ENCODE measurements around the gene RGSL1.
A peak's percentile ranks its signal among the peaks of the same experiment; 100 is the strongest.

Gene RGSL1

DNA sequence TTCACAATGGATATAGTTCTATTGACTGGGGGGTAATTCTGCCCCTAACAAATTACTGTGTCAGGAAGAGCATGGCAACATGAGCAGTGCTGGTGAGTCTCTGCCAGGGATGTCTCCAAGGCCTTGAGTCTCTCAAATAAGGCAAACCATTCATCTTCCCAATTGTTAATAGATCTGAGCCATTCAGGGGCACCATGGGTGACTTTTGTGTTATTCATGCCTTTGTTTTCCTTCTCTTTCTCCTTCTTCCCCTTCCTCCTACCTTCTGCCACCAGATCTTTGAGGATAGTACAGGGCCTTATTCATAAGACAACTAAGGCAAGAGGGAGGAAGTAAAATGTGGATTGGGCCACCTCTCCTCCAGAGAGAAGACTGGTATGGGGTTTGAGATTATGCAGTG, at the start of gene RGSL1:
Gene RGSL1 (plus strand): TSS at position 60 of the 400 bp plus-strand sequence. CDS start 20 bp downstream, at position 80.
- DNase-seq (ENCODE audit: low read depth in 2 of 2) = no peak

DNA sequence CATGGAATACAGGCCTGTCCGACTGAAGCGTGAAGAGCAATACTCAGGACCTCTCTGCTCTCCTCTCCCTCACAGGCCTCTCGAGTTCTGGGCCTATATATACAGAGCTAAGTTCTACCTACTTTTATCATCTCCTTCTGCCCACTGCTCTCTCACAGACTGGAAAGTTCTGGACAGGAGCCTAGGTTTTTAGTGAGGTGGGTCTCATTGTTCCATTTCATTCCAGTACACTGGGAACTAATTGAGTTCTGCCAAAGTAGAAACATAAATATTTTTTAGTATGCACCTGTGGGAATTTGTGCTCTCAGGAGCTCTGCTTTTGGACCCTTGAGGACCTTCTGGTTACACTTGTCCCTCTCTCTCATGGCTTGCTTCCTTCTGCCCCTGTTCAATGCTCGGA, 49.4 kb upstream of the RGSL1 start, which contains the start of gene TEDDM1:
Gene TEDDM1 (minus strand): TSS at position 101 of the 400 bp plus-strand sequence. CDS start 182 bp downstream, outside the sequence.
- DNase-seq (ENCODE audit: low read depth in 2 of 2) = no peak

DNA sequence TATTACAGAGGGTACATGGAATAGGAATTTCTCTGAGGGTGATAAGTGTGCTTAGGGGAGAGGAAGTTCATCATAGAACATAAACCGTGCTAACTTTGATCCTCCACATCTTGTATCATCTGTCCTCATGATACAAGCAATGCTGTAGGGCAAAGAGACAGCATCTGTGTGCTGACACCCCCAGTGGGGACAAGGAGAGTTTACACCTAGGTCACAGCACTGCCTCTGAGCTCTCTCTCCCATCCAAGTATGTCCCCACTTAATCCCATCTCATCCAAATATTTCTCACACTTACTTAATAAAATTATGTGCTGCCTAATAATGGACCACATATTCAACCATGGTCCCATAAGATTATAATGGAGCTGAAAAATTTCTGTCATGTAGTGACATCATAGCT, 45.2 kb upstream of the RGSL1 start:
- DNase-seq (ENCODE audit: low read depth in 2 of 2) = no peak

DNA sequence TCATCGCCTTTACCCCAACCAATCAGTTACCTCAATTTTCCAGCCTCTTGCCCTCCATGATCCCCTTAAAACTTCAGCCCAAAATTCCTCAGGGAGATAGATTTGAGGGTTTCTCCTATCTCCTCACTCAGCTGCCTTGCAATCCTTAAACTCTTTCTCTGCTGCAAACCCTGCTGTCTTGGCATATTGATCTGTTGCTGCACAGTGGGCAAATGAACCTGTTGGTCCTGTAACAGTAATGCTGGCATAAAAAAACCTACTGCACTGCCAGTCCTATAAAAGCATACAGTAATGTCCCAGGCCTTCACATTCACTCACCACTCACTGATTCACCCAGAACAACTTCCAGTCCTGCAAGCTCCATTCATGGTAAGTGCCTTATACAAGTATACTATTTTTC, 44.4 kb upstream of the RGSL1 start:
- DNase-seq (ENCODE audit: low read depth in 2 of 2) = no peak

DNA sequence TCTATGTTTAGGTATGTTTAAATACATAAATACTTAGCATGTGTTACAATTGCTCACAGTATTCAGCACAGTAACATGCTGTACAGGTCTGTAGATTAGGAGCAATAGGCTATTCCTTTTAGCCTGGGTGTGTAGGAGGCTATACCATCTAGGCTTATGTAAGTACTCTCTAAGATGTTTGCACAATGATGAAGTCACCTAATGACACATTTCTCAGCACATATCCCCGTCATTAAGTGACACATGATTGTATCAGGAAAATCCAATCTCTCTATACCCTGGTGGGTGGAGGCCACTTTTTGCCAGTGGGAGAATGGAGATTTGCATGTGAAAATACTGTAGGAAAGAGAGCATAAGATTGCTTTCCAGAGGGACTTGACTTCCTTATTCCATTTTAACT, 43.9 kb upstream of the RGSL1 start:
- no peak for DNase-seq (ENCODE audit: low read depth in 2 of 2)

DNA sequence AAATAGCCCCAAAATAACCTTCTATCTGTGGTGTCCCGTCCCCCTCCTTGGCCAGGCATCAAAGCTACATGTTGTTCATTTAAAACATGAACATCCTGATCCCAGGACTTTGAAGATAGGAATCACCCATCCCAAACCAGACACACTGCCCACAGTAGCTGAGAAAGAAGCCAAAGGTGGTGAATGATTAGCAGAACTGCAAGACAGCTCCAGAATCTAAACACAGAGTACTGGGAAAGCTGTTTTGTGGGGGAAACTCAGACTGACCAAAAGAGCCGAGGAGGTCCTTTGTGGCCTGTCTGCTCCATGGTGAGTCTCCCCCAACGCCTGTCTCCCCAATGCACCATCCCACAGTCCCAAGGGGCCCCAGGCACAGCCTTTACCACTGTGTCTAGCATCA, 42.2 kb upstream of the RGSL1 start:
- DNase-seq (ENCODE audit: low read depth in 2 of 2) = no peak

DNA sequence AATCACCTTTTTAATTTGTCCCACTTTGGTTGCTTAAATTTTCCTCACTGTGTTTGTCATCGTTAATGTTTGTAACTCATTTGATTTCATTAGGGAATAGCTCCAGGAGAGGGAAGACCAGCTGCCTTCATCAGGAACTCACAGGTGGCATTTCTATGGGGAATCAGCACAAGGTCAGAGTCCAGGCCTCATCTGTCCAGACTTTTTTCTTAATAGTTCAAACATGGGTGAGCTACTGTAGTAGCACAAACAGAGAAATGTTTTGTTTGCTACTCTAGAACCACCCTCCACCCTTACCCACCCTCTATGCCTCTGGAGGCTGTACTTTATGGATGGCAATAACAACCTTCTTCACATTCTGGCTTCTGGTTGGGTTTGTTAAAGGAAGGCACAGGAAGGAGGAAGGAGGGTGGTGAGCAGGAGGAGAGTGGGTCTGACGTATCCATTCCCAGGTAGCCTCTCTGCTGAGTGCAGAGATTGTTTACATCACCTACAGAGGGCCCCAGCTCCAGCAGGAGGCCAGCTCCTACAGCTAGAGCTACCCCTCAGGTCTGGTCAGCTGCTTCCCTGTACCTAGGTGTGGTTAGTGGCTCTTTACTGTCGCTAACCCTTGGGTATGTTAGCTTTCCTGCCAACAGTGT, 41.4 kb upstream of the RGSL1 start:
- DNase-seq (ENCODE audit: low read depth in 2 of 2) = no peak

DNA sequence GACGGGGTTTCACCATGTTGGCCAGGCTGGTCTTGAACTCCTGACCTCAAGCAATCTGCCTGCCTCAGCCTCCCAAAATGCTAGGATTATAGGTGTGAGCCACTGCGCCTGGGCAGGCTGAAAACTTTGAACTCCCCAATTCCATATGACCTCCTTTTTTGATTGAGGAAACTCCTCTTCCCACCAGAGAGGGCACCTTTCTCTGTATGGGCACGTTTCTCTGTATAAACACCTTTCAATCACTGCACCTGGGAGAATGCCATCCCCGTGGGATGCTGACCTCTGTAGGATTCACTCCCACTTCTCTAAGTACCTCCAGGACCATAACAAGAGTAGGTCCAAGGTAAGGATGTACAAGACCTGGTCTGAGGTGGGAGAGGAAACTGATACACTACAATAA, 39.8 kb upstream of the RGSL1 start:
- no peak for DNase-seq (ENCODE audit: low read depth in 2 of 2)

DNA sequence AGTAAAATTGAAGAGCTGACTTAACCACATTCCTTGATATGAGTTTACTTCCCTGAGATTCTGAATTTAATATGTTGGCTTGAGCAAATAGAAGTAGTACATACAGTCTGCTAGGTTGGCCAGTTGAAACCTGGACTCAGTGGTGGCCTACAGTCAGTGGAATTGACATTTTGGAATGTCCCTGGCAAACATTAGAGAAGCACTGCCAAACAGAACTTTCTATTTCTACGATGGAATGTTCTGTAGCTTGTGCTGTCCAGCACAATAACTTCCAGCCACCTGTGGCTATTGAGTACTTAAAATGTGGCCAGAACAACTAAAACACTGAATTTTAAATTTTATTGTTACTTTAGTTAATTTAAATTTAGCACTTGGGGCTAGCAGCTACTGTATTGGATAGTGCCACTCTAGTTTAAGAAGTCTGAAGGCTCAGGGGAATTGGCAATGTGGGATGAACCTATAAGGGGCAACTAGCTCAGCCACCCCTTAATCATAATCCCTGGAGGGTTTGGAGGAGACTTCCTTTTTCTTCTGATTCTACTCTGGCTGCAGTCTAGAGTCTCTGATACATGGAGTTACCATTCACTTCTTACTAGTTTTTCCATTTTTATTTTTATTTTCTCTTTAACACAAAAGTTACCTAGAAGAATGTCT, 39.2 kb upstream of the RGSL1 start:
- no peak for DNase-seq (ENCODE audit: low read depth in 2 of 2)

DNA sequence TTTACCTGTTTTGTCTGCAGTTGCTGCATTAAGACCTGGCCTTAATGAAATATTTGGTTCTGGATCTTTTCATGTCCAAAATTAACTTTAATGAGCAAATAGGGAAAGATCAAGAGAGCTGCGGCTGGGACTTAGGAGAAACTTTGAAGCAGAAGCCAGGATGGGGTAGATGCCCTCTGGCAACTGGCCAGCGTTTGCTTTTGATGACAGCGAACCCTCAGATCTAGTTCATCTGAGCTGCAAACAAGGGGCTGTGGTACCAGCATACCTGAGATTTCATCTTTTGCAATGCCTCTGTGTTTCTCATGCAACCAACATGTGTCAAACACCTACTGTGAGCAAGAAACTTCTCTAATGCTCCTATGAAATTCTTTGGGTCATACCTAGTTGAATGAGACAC, 36.5 kb upstream of the RGSL1 start:
- no peak for DNase-seq (ENCODE audit: low read depth in 2 of 2)

DNA sequence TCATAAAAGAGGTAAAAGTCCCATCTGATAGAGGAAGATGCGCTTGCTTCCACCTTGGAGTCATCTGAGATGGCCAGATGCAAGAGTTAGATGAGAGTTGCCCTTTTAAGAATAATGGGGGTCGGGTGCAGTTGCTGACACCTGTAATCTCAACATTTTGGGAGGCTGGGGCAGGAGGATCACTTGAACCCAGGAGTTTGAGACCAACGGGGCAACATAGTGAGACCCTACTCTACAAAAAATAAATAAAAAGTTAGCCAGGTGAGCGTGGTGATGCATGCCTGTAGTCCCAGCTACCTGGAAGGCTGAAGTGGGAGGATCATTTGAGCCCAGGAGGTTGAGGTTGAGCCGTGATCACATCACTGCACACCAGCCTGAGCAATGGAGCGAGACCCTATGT, 36.0 kb upstream of the RGSL1 start:
- DNase-seq (ENCODE audit: low read depth in 2 of 2) = no peak

DNA sequence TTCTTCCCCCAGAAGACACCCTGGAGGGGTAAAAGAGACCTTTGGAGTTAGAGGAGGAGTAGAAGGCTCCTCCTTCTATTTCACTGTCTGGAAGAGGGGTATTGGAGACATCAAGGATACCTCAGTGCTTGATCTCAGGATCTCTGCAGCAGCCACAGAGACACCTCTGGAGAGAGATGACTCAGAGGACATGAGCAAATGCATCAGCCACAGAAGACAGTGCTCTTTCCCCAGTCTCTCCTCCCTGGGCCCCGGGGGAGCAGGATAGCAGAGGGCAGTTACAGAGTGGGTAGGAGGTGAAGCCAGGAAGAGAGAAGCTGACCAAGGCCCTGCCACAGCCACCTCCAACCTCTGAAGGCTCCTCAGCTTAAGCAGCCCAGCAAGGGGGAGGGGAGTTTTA, 34.2 kb upstream of the RGSL1 start:
- no peak for DNase-seq (ENCODE audit: low read depth in 2 of 2)

DNA sequence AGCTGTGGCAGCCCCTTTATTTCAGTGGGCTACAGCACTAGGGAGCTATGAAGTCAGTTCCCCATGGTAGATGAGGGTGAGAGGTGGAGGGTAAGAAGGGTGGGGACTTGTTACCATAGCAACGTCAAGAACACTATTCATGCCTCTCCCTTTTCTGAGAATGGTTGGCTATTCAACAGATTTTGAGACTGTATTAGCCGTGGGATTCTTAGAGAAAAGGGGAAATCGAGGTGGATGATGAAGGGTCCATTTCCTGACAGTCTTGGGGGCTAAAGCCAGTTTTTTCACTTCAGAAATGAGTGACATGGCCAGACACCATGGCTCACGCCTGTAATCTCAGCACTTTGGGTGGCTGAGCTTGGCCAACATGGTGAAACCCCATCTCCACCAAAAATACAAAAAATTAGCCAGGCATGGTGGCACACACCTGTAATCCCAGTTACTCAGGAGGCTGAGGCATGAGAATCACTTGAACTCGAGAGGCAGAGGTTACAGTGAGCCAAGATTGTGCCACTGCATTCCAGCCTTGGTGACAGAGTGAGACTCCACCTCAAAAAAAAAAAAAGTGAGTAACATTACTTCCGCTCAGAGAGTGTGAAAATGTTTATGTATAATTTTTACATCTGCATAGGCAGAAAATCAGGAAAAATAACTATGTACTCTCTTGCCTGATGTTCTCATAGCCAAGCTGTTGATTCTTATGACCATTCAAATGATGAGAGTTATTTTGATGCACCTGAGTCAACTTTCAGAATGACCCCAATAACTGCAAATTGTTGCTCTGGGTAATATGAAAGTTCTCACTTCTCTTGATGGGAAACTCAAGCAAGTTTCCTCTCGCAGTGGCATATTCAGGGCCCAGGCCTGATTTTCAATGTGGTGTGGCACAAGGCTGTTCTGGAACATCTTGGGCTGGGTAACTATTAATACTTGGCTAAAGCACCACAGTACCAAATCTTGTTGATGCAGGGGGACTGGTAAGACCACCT, 23.2 kb upstream of the RGSL1 start:
- no peak for DNase-seq (ENCODE audit: low read depth in 2 of 2)

DNA sequence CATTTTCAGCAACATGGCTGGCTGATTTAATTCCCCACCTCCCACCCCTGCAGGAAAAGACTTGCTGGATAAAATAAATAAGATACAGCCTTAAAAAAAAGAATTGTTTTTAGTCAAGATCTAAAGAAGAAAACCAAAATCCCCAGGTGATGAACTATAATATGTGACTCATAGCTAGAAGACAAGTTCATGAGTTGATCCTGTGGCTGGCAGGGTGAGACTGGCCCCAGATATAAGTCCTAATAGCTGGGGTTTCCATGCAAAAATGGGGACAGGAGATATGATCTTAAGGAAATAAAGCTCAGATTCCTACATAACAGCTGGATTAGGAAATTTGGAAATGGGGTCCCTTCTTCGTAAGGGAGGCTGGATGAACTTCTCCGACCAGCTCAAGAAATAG, 21.9 kb upstream of the RGSL1 start:
- no peak for DNase-seq (ENCODE audit: low read depth in 2 of 2)

DNA sequence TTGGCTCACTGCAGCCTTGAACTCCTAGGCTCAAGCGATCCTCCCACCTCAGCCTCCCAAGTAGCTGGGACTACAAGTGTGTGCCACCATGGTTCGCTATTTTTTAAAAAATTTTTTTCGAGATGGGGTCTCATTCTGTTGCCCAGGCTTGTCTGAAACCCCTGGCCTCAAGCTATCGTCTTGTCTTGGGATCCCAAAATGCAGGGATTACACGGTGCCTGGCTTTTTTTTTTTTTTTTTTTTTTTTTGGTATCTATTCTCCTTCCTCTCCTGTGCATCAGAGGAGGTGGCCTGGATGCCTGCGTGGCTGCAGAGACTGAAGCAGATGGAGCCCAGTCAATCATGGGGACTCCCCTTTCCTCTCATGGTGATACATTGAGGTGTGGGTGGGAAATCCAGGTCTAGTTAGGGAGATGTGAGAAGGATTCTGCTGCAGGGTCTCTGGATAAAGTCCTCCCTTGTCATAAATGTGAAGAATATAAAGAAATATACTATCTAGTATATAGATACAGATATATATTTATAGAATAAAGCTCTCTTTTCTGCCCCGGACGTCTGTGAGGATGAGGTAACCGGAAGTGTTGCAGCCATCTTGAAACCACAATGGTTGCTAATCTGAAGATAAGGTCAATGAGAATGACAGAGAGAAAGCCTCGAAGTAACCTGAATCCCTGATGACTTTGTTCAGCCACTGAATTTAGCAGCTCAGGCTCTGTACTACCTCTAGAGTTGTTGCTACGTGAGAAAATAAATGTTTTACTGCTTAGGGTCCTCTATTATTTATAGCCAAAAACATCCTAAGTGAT, 19.5 kb upstream of the RGSL1 start:
- peak; percentile 15 to 18 for DNase-seq (ENCODE audit: low read depth in 2 of 2)

DNA sequence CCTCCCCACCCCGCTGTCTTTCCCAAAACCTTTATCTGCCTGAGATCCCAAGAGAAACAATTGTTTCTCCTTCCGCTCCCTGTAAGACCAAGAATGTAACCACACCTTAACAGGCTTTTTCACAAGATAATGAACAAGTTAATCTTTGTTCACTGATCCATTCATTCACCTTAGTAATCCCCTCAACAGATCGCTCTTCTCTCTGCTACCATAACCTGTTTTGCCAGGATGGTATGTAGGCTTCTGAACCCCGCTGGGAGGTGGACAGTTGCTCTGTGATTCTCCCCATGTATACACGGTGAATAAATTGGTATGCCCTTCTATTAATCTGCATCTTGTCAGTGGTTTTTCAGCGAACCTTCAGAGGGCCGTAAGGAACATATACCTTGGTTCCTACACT, 18.7 kb upstream of the RGSL1 start:
- no peak for DNase-seq (ENCODE audit: low read depth in 2 of 2)

DNA sequence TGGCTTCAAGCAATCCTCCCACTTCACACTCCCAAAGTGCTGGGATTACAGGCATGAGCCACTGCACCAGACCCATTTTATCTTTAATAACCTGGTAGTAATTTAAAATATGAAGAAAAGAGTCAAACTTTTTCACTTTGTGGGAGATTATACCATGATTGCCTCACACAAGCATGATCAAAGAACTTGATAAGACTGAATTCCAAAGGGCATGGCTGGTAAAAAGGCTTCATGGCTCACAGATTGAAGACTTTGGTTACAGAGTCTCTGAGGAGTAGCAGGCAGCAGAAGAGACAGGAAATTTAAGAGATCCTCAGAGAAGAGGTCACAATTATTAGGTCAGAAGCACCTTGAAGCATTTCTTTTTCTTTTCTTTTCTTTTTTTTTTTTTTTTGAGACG, 16.4 kb upstream of the RGSL1 start:
- DNase-seq (ENCODE audit: low read depth in 2 of 2) = no peak

DNA sequence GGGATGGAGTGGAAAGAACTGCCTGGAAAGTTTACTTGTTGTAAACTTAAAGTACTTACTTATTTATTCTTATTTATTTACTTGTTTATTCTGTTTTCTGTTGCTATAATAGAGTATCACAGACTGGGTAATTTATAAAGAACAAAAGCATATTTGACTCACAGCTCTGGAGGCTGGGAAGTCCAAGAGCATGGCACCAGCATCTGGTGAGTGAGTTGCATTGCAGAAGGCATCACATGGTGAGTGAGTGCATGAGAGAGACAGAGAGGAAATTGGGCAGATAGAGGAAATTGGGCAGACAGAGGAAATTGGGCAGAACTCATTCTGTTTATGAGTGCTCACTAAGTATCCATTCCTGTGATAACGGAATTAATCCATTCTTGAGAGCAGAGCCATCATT, 11.6 kb upstream of the RGSL1 start:
- no peak for DNase-seq (ENCODE audit: low read depth in 2 of 2)

DNA sequence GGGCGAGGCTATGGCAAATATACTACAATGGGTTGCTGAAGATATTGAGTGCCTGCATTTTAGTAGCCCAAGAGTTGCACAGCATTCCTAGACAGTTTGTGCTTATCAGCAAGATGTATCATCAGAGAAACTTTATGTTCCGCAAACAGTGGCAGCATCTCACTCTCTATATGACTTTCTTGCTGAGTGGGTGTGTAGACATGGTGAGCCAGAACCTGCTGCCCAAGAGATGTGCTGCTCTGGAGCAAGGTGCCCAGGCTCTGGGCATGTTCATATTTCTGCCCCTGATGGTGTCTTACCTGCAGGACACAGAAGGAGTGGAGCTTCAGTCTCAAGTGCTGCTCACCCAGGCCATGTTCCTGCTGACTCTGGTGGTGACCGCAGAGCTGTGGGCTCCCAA, 8.2 kb upstream of the RGSL1 start:
- DNase-seq (ENCODE audit: low read depth in 2 of 2) = no peak

DNA sequence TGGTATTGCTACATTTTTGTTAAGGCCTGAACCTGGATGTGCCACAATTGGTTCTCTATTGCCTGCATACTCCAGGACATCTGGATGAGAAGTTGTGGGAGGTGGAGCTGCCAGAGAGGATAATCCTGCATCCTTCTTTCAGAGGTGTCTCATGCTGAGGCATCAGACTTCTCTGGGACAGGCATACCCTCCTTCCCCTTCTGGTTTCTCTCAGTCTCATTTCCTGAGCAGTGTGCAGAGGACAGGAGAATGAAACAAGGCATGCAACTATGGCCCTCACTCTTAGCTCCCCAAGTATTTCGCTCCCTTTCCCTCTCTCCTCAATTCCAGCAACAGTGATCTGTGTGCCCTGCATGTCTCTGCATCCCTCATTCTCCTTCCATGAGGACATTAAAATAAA, 7.6 kb upstream of the RGSL1 start:
- no peak for DNase-seq (ENCODE audit: low read depth in 2 of 2)

DNA sequence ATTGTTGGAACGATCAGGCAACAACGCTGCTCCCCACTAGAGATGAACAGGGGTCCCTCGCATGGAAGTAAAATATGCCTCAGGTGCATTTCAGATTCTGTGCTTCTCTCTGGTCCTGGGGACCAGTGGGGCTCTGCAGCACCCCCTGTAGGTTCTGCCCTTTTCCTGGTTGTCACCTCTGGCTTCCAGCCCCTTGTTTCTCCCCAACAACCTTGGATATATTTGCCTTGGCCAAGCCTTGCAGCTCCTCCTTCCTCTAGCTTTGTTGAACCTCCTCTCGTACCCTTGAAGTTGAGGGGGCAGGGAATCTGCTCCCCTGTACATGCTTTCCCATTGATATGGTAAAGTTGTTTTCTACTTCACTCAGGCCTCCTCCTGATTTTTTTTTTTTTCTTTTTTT, 5.4 kb upstream of the RGSL1 start:
- no peak for DNase-seq (ENCODE audit: low read depth in 2 of 2)

Data from stimulated activated CD8-positive, alpha-beta memory T cell treated with anti-CD3 and anti-CD28 coated beads, Interleukin-15, amount 100 ng/mL, for 48 hours (primary cell).